Mucosa of gallbladder (tissue), 1 donor: Measurements from ENCODE around the gene ADARB1. TPM values are rescaled to one million over a fixed set of nuclear protein-coding genes. Genes with fewer than 3 reads are reported as not detected.

Experiments used
- DNase-seq: peaks from one replicate; pipeline ENCODE4 v3.0.0-alpha.2; 2020; ENCODE audit warnings: low spot score
- total RNA-seq: library from RNA; stranded (reverse); gene quantifications from one replicate; pipeline ENCODE4 v1.2.1, GENCODE V29; 2021
- donor health status: DM: no; HTN: no; CAD: no.

The ADARB1 gene
- total RNA-seq, 1 donor from 2014 or later: 32.5 TPM

DNA sequence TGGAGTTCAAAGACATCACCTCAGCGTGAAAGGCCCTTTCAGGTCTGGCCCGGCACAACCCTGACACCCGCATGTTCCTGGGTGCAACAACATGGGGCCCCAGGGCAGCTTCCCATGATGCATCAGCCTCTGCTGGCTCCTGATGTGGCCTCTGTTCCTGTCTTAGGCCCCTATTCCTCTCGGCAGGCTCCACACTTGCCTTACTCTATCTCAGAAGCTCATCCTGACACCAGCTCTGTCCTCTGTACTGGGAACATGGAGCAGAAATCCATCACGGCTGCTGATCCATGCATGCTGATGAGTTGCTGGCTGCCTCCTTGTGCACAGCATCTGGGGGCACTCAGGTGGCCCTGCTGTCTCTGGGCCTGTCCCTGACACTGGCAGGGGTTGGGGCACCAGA, 74.6 kb downstream of the ADARB1 start:
- no peak for DNase-seq

GRCh38 chr21:45150638-45151131, 76.3 kb downstream of the ADARB1 start:
- peak; percentile 8 for DNase-seq

DNA sequence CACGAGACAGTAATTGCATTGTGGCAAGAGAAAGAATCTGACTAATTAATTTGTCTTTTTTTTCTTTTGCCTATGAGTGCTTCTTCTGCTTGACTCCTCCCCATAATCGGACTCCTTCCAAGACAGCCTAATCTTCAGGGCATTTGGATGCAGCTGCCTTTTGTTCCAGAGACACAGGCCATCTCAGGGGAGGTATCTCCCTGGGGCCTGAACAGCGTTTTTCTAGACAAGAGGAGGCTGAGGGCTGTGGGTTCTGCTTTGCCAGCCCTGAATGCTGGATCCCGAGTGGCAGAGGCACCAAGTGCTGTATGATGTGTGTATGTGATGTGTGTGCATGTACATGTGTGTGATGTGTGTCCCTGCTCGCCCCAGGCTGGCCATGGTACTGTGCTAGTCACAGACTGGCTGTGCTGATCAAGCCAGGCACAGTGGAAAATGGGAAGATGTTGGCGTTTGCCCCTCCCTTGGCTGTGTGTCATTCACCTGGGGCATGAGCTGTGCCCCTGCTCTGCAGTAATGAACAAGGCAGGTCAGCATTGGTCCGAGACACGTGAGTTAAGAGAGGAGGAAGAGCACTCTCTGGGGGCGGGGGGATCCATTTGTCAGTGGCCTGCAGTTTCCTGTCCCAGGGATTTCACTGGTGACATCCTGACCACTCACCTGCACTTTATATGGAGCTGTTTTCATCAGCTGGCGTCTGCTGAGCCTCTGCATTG, 77.2 kb downstream of the ADARB1 start:
- DNase-seq: no peak

DNA sequence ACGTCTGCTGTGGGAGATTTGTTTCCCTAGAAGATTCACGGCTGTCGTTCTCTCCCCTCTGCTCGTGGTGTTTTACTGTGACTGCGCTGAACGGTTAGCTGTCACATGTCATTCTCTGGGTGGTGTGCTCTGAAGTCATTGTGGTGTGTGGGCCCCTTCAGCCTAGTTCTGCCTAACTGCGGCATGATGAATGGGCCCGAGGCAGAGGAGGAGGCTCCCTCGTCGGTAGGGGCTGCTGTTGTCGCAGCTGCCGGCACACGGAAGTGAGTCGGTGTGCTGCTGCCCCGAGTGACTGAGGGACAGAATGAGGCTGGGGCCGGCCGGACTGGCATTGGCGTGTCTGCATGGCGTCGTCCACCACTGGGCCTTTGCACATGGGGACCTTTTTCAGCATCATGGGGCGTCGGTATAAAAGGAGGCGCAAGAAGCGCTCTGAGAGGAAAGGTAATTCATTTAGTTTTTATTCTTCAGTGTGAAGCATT, 77.9 kb downstream of the ADARB1 start:
- peak; percentile 54 for DNase-seq

DNA sequence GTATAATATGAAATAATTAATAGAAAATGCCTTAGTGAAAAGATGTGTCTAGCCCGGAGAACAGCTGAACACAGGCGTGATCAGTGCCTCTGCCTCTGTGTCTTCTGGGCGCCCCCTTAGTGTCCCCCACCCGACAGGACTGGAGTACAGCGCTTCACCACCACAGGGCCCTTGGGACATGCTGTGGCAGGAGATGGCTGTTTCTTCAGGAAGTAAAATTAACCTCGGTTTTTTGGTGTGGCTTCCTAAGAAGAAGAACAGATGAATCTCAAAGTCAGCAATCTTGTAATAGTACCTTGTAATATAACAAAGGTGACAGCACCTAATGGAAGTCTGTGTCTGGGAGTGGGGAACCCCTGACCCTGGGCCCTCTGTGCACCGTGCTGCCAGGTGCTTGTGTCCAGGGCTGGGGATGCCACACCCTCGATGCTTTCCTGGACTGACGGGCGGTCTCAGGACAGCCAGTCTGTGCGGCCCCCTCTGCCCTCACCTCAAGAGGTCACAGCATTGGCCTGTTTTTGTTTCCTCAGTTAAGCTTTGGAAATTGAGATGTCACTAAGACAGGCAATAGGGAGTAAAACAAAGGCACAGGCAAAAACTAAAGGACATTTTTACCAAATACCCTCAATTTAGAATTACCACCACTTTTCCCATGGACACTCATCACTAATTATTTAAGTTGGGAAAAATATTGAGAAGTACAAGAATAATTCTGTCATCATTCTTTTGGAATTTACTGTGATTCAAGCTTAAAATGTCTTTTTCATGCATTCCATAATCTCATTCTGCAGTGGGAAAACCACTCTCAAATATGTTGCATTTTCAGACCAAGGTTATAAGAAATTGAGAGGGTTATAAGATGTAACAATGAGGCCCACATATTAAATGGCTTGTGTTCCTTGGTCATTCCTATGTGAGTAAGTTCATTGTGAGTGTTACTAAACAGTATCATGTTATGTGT, 79.3 kb downstream of the ADARB1 start:
- peak; percentile 8 for DNase-seq

DNA sequence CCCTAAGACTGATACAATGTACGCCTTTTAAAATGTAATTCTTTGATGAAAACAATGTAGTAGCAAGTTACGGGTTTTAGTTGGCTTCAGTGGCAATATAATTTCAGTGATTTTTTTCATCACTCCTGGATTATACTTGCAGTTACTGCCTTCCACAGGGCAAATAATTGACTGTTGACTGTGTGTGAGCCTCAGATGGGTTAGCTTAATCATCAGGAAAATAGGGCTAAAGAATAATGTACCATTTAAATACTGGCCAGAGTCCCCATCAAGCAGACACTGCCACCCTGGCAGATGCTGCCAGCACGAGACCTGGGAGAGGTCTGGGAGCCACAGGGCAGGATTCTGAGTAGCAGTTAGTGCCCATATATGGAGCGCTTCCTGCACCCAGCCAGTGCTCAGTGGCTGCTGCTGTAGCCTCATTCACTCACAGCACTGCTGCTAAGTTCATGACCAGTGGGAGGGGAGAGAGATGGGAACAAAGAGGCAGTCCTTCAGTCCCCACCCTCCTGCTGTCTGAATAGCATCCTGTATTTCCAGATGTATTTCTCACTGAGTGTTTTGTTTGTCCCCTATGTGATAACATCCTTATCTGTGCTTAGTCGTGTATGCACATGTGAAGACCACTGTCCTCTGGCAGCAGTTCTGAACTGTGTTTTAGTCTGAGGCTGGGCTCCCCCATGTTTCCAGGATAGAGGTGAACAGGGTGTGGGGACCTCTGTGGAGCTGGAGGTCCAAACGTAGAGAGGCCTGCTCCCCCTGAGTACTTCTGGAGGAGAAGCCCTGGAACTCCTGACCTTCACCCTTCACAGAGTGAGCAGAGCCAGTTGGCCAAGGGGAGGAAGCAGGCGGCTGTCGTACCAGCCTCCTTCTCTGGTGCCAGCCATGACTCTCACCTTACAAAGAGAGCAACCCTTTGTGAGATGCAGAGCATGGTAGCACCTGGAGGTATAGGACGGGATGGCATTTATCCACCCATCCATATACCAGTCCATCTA, 80.4 kb downstream of the ADARB1 start:
- DNase-seq: peak; percentile 10

GRCh38 chr21:45155910-45156309, 81.5 kb downstream of the ADARB1 start:
- no peak for DNase-seq

GRCh38 chr21:45156459-45156858, 82.1 kb downstream of the ADARB1 start:
- DNase-seq: no peak

GRCh38 chr21:45157932-45158331, 83.6 kb downstream of the ADARB1 start:
- DNase-seq: peak; percentile 3

DNA sequence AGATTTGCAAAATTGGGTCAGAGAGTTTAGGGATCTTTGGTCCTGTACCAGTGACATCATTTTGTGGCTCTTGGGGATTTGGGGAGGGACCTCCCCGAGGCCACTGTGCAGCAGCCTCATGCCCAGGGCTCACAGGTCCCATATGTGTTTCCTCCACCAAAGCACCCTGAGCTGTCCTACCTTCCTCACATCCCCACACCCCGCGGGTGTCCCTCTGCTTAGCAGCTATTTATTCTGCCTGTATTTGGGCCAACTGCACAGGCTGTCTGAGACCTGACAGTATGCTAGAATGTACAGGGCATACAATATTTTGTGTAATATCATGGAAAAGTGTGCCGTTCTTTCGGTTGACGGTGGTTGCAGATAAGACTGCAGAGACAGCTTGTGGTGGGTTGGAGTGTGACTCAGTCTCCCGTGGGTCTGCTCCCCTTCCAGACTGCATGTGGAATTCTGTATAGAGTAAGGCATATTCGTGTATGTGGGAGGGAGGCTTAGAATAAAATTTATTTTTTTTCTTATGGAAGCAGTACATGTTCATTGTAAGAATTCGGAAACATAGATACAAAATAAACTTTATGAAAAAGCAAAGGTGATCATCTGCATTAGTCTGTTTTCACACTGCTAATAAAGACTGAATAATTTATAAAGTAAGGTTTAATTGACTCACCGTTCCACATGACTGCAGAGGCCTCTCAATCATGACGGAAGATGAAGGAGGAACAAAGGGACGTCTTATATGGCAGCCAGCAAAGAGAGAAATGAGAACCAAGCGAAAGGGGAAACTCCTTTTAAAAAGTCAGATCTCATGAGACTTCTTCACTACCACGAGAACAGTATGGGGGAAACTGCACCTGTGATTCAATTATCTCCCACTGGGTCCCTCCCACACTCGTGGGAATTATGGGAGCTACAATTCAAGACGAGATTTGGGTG, 84.4 kb downstream of the ADARB1 start:
- DNase-seq: peak; percentile 3

DNA sequence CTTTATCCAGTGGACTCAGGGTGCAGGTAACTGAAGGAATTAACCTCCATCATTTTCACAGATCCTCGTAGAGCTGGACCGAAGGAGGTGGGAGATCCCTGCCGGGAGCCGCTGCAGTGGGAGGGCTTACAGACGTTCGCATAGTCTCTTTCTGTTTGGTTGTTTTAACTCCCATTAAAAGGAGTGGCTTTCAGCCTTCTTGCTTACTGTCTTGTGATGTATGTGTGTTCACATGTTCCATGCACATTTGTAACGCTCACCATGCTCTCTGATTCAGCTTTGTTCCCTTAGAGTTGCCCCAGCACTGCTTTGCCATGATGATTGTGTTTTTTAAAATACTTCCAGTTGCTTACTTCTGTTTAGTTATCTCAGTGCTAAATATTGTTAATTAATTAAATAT, 85.8 kb downstream of the ADARB1 start:
- peak; percentile 8 for DNase-seq

- DNase-seq: peak; percentile 6
These were observed 86.9 kb downstream of the ADARB1 start for GRCh38 chr21:45161038-45161945.

DNA sequence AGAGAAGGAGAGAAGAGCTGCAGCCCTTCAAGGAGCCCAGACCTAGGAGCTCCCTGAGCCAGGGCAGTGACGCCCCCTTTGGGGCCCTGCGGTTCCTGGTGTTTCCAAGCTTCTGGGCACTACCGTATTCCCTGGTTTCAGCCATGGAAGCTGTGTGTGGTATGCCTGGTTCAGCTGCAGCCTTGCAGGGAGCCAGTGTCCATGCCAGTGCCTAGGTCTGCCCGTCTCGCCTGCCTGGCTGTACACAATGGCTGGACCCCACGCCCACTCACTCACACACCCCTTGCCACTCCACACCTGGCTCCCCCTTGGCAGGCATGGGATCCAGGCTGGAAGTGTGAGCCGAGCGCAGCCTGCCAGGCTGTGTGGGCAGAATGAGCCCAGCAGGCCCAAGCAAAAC, 87.7 kb downstream of the ADARB1 start:
- DNase-seq: no peak

DNA sequence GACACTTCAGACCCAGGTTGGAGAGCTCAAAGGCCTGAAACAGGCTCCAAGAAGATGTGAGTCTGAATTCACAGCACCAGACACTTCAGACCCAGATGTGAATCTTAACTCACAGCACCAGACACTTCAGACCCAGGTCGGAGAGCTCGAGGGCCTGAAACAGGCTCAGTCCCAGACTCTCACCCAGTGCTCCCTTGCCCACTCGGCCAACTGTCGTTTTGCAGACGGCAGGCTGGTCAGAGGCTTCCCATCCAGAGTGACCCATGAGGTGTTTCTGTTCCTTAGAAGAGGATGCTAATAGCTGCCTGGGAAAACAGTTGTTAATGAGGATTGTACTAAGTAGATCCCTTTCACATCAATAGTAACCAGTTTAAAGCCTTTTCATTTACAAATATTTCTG, 88.4 kb downstream of the ADARB1 start:
- DNase-seq: no peak

DNA sequence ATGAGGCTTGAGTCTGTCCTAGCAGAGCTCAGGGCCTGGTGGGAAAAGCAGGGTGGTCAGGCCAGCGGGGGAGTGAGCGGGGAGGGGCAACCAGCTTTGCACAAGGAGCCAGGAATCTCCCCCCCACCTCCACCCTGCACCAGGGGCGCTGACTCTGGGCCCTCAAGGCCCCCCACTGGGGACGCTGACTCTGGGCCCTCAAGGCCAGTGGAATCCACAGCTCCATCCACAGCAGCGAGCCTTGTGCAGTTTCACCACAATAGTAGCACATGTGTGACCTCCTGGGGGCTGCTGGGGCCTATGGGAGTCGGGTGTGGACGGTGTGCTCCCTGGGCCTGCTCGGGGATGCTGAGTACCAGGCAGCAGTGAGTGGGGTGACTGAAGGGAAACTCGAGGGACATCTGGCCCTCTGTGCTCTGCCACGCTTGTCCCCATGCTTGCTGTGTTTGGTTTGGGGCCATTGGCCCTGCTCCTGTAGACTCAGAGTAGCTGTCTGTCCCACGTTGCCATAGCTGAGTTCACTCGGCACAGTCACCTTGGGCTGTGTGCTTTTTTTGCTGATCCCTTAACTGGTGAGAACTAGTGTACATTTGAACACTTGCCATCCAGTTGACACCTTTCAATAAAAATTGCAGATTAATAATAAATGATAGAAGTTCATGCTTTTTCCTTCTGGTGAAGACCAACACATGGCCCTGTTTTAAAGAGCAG, 89.2 kb downstream of the ADARB1 start:
- peak; percentile 5 for DNase-seq

- peak; percentile 17 for DNase-seq
These were observed 89.7 kb downstream of the ADARB1 start for GRCh38 chr21:45164124-45164511.

GRCh38 chr21:45164838-45165237, 90.5 kb downstream of the ADARB1 start:
- DNase-seq: peak; percentile 8

- DNase-seq: no peak
These were observed 92.6 kb downstream of the ADARB1 start for GRCh38 chr21:45166931-45167330.
